HEK293 (cell line): ENCODE results near the gene PARP15.

Experiments
- CTCF ChIA-PET: fragments of 350-600 bp; formaldehyde crosslinking; extraction: SDS; loops from one replicate; lab custom pipeline; 2021; ENCODE audit warnings: antibody characterized with exemption; lab: Yijun Ruan, JAX
- POLR2A ChIA-PET: fragments of 300-600 bp; formaldehyde crosslinking; extraction: SDS; loops from one replicate; lab custom pipeline; 2020; ENCODE audit warnings: antibody characterized with exemption, inconsistent platforms; lab: Yijun Ruan, JAX
- H3K27ac ChIP-seq: fragments of 200-500 bp; sonication (Bioruptor generic); 2 replicates; pipeline ENCODE4 v1.5.1; 2014; ENCODE audit warnings: low read depth, low read length, control low read depth, inconsistent platforms; ENCODE audit errors: extremely low read depth
- H3K36me3 ChIP-seq, 2 experiments: fragments of 200-500 bp in 1 of 2; sonication (Bioruptor generic) in 1 of 2; 1 replicate in 1 of 2; 2 replicates in 1 of 2; pipeline ENCODE4 v1.5.1; 2014 to 2017; ENCODE audit warnings: inconsistent platforms in 2 of 2, low read length in 2 of 2; ENCODE audit not compliant: control insufficient read depth in 2 of 2, insufficient read depth in 1 of 2
- H3K4me1 ChIP-seq: fragments of 200-500 bp; sonication (Bioruptor generic); 2 replicates; pipeline ENCODE4 v1.5.1; 2014; ENCODE audit warnings: mild to moderate bottlenecking, low read length, inconsistent platforms; ENCODE audit not compliant: control insufficient read depth, insufficient read depth
- H3K4me3 ChIP-seq: 2 replicates; pipeline ENCODE4 v1.5.1; 2011; ENCODE audit warnings: low read depth, mild to moderate bottlenecking, control low read depth, low read length, moderate library complexity
- H3K9me3 ChIP-seq: fragments of 200-500 bp; sonication (Bioruptor generic); 2 replicates; pipeline ENCODE4 v1.5.1; 2014; ENCODE audit warnings: low read depth, low read length, inconsistent platforms; ENCODE audit not compliant: control insufficient read depth, insufficient read depth
- BCL11A ChIP-seq: fragments of 450-650 bp; formaldehyde crosslinking; IDR thresholded peaks from 2 replicates; pipeline ENCODE4 v1.5.1; 2016; ENCODE audit warnings: low read depth, missing biosample characterization, missing genetic modification characterization
- OVOL3 ChIP-seq: fragments of 450-650 bp; formaldehyde crosslinking; IDR thresholded peaks from 2 replicates; pipeline ENCODE4 v1.5.1; 2016; ENCODE audit warnings: missing biosample characterization, missing genetic modification characterization
- PRDM1 ChIP-seq: fragments of 450-650 bp; formaldehyde crosslinking; IDR thresholded peaks from 2 replicates; pipeline ENCODE4; 2016; ENCODE audit warnings: missing biosample characterization, missing genetic modification characterization
- RBAK ChIP-seq: fragments of 450-650 bp; formaldehyde crosslinking; IDR thresholded peaks from 2 replicates; pipeline ENCODE4 v1.5.1; 2016; ENCODE audit warnings: missing biosample characterization, missing genetic modification characterization
- REPIN1 ChIP-seq: fragments of 450-650 bp; formaldehyde crosslinking; IDR thresholded peaks from 2 replicates; pipeline ENCODE4 v1.5.1; 2017; ENCODE audit warnings: missing biosample characterization, missing genetic modification characterization, low read depth
- SALL2 ChIP-seq: fragments of 450-650 bp; formaldehyde crosslinking; IDR thresholded peaks from 2 replicates; pipeline ENCODE4 v1.5.0; 2017; ENCODE audit warnings: missing biosample characterization, mild to moderate bottlenecking, missing genetic modification characterization, borderline replicate concordance
- SCRT2 ChIP-seq: fragments of 450-650 bp; formaldehyde crosslinking; IDR thresholded peaks from 2 replicates; pipeline ENCODE4 v1.5.1; 2016; ENCODE audit warnings: missing biosample characterization, missing genetic modification characterization
- SP2 ChIP-seq: fragments of 450-650 bp; formaldehyde crosslinking; IDR thresholded peaks from 2 replicates; pipeline ENCODE4 v1.5.1; 2016; ENCODE audit warnings: missing biosample characterization, missing genetic modification characterization
- ZBTB20 ChIP-seq: fragments of 450-650 bp; formaldehyde crosslinking; IDR thresholded peaks from 2 replicates; pipeline ENCODE4 v1.5.1; 2016; ENCODE audit warnings: missing biosample characterization, missing genetic modification characterization
- ZNF132 ChIP-seq: fragments of 450-650 bp; formaldehyde crosslinking; IDR thresholded peaks from 2 replicates; pipeline ENCODE4 v1.5.1; 2017; ENCODE audit warnings: missing biosample characterization, missing genetic modification characterization, borderline replicate concordance
- ZNF133 ChIP-seq: fragments of 450-650 bp; formaldehyde crosslinking; IDR thresholded peaks from 2 replicates; pipeline ENCODE4 v1.5.1; 2016; ENCODE audit warnings: missing biosample characterization, missing genetic modification characterization
- ZNF140 ChIP-seq: fragments of 450-650 bp; formaldehyde crosslinking; IDR thresholded peaks from 2 replicates; pipeline ENCODE4 v1.5.1; 2016; ENCODE audit warnings: missing biosample characterization, missing genetic modification characterization
- ZNF155 ChIP-seq: fragments of 450-650 bp; formaldehyde crosslinking; IDR thresholded peaks from 2 replicates; pipeline ENCODE4 v1.5.1; 2016; ENCODE audit warnings: missing biosample characterization, missing genetic modification characterization
- ZNF175 ChIP-seq: fragments of 450-650 bp; formaldehyde crosslinking; IDR thresholded peaks from 2 replicates; pipeline ENCODE4 v1.5.1; 2016; ENCODE audit warnings: missing biosample characterization, missing genetic modification characterization
- ZNF350 ChIP-seq: fragments of 450-650 bp; formaldehyde crosslinking; IDR thresholded peaks from 2 replicates; pipeline ENCODE4 v1.5.0; 2017; ENCODE audit warnings: missing biosample characterization, mild to moderate bottlenecking, missing genetic modification characterization
- ZNF394 ChIP-seq: fragments of 450-650 bp; formaldehyde crosslinking; IDR thresholded peaks from 2 replicates; pipeline ENCODE4 v1.5.1; 2016; ENCODE audit warnings: missing biosample characterization, missing genetic modification characterization, mild to moderate bottlenecking, moderate library complexity, borderline replicate concordance
- ZNF561 ChIP-seq: fragments of 450-650 bp; IDR thresholded peaks from 2 replicates; pipeline ENCODE4 v1.5.1; 2018; ENCODE audit warnings: missing biosample characterization, missing genetic modification characterization, borderline replicate concordance
- ZNF610 ChIP-seq: fragments of 450-650 bp; formaldehyde crosslinking; IDR thresholded peaks from 2 replicates; pipeline ENCODE4 v1.5.1; 2016; ENCODE audit warnings: missing biosample characterization, missing genetic modification characterization, borderline replicate concordance
- ZNF843 ChIP-seq: fragments of 450-650 bp; formaldehyde crosslinking; IDR thresholded peaks from 2 replicates; pipeline ENCODE4 v1.5.1; 2016; ENCODE audit warnings: missing biosample characterization, missing genetic modification characterization
- TF ChIP-seq, protein P1 (sequence below): fragments of 450-650 bp; formaldehyde crosslinking; IDR thresholded peaks from 2 replicates; pipeline ENCODE4 v1.5.1; 2016; ENCODE audit warnings: missing biosample characterization, missing genetic modification characterization
- TF ChIP-seq, protein P2 (sequence below): fragments of 450-650 bp; formaldehyde crosslinking; IDR thresholded peaks from 2 replicates; pipeline ENCODE4 v1.5.1; 2016; ENCODE audit warnings: missing biosample characterization, missing genetic modification characterization
- TF ChIP-seq, protein P3 (sequence below): fragments of 450-650 bp; formaldehyde crosslinking; IDR thresholded peaks from 2 replicates; pipeline ENCODE4 v1.5.1; 2016; ENCODE audit warnings: missing biosample characterization, missing genetic modification characterization
- TF ChIP-seq, protein P4 (sequence below): fragments of 450-650 bp; formaldehyde crosslinking; IDR thresholded peaks from 2 replicates; pipeline ENCODE4 v1.5.1; 2016; ENCODE audit warnings: missing biosample characterization, missing genetic modification characterization

PARP15 gene

DNA sequence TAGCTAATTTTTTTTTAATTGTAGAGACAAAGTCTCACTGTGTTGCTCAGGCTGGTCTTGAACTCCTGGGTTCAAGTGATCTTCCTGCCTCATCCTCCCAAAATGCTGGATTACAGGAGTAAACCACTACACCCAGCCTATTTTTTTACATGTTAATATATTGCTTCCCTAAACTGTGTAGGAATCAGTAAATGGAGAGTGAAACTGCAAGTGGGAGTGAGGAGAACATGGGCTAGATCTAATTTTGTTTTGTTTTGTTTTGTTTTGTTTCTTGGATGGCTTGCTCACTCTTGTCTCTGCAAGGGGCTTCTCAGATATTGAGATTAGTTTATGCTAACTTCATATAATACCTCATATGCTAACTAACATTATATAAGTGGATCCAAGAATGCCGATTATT lies 31.5 kb downstream of the PARP15 start (continued):
- TF ChIP-seq OVOL3 (tag by site-specific recombination) (no peak), SALL2 (tag by site-specific recombination) (no peak), ZNF350 (tag by site-specific recombination) (no peak), ZBTB20 (tag by site-specific recombination) (no peak)

DNA sequence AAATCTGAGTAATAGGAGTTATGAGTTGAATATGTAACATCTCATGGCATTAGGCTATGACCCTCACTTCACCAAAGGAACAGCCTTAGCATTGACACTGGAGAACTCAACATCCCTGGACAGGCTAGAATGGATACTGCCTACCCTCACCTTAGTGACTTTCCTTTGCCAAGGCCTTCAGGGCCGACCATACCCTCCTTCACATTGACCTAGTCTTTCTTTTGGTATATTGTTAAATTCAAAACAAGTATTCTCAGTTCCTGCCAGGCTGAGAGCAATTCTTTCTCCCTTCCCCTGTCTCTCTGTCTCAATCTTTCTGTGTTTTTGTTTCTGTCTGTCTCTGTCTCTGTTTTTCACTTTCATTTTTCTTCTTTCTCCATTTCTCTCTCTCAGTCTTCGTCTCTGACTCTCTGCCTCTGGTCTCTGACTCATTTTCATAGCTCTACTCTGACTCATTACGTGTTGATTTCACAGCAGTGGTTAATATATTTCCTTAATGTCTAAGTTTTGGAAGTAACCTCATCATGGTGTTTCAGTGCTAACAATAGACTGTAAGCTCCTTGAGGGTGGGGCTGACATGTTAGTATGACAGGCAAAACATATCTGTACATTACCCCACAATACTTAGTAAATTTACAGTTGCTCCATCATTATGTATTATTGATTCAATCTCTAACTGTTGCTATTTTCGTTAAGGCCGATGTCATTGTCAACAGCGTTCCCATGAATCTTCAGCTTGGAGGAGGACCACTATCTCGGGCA lies 32.5 kb downstream of the PARP15 start:
- peak; percentile 46 for TF ChIP-seq SCRT2 (tag by site-specific recombination)
- TF ChIP-seq, protein P1, sequence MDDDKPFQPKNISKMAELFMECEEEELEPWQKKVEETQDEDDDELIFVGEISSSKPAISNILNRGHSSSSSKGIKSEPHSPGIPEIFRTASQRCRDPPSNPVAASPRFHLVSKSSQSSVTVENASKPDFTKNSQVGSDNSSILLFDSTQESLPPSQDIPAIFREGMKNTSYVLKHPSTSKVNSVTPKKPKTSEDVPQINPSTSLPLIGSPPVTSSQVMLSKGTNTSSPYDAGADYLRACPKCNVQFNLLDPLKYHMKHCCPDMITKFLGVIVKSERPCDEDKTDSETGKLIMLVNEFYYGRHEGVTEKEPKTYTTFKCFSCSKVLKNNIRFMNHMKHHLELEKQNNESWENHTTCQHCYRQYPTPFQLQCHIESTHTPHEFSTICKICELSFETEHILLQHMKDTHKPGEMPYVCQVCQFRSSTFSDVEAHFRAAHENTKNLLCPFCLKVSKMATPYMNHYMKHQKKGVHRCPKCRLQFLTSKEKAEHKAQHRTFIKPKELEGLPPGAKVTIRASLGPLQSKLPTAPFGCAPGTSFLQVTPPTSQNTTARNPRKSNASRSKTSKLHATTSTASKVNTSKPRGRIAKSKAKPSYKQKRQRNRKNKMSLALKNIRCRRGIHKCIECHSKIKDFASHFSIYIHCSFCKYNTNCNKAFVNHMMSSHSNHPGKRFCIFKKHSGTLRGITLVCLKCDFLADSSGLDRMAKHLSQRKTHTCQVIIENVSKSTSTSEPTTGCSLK (tag by site-specific recombination) = no peak
- TF ChIP-seq PRDM1 (tag by site-specific recombination) = peak; percentile 78
- POLR2A ChIA-PET = no interaction called here
- CTCF ChIA-PET = interaction anchor here (0.5 to 0.6 kb wide), 3 partner anchors 203 to 304 kb away, joined by 3 to 4 read pairs (median 3); no protein-coding TSS in a partner anchor
- no peaks in the 10 kb centered on the region for H3K9me3 ChIP-seq
- H3K4me3 ChIP-seq = no peak overlapping the region
- H3K4me1 ChIP-seq = no peaks in the 10 kb centered on the region
- H3K36me3 ChIP-seq = no peaks in the 10 kb centered on the region
- H3K27ac ChIP-seq = no peak overlapping the region

DNA sequence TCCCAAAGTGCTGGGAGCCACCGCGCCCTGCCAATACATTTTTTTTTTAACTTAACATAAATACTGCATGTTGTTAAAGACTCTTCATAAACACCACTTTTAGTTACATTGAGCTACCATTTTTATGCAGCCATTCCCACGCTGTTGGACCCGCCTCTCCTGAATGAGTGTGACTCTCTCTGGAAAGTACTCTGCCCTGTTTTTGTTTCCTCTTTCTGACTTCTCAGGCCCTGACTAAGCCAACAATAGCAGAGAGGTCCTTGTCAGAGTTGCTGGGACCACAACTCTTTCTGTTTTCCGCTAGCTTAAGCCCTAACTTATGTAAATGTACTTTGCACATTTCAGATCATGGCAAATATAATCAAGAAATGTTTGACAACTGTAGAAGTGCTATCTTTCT lies 35.2 kb downstream of the PARP15 start:
- Histone ChIP-seq H3K27ac (no peak overlapping the region), H3K9me3 (no peaks in the 10 kb centered on the region), H3K4me3 (no peak overlapping the region), H3K4me1 (no peaks in the 10 kb centered on the region), H3K36me3 (no peaks in the 10 kb centered on the region)
- ChIA-PET CTCF (no interaction called here), POLR2A (no interaction called here)
- TF ChIP-seq BCL11A (tag by site-specific recombination) (no peak), ZNF133 (tag by site-specific recombination) (no peak), ZNF175 (no peak), REPIN1 (no peak), ZNF561 (tag by site-specific recombination) (no peak), RBAK (tag by site-specific recombination) (no peak), ZNF843 (tag by site-specific recombination) (no peak), ZNF132 (tag by site-specific recombination) (no peak), ZNF610 (tag by site-specific recombination) (no peak), PRDM1 (tag by site-specific recombination) (no peak), ZNF140 (tag by site-specific recombination) (no peak), ZNF155 (tag by site-specific recombination) (no peak), SP2 (tag by site-specific recombination) (no peak), ZNF394 (tag by site-specific recombination) (no peak)
- TF ChIP-seq, protein P2, sequence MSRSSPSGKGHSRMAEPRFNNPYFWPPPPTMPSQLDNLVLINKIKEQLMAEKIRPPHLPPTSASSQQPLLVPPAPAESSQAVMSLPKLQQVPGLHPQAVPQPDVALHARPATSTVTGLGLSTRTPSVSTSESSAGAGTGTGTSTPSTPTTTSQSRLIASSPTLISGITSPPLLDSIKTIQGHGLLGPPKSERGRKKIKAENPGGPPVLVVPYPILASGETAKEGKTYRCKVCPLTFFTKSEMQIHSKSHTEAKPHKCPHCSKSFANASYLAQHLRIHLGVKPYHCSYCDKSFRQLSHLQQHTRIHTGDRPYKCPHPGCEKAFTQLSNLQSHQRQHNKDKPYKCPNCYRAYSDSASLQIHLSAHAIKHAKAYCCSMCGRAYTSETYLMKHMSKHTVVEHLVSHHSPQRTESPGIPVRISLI = no peak
- TF ChIP-seq, protein P3, sequence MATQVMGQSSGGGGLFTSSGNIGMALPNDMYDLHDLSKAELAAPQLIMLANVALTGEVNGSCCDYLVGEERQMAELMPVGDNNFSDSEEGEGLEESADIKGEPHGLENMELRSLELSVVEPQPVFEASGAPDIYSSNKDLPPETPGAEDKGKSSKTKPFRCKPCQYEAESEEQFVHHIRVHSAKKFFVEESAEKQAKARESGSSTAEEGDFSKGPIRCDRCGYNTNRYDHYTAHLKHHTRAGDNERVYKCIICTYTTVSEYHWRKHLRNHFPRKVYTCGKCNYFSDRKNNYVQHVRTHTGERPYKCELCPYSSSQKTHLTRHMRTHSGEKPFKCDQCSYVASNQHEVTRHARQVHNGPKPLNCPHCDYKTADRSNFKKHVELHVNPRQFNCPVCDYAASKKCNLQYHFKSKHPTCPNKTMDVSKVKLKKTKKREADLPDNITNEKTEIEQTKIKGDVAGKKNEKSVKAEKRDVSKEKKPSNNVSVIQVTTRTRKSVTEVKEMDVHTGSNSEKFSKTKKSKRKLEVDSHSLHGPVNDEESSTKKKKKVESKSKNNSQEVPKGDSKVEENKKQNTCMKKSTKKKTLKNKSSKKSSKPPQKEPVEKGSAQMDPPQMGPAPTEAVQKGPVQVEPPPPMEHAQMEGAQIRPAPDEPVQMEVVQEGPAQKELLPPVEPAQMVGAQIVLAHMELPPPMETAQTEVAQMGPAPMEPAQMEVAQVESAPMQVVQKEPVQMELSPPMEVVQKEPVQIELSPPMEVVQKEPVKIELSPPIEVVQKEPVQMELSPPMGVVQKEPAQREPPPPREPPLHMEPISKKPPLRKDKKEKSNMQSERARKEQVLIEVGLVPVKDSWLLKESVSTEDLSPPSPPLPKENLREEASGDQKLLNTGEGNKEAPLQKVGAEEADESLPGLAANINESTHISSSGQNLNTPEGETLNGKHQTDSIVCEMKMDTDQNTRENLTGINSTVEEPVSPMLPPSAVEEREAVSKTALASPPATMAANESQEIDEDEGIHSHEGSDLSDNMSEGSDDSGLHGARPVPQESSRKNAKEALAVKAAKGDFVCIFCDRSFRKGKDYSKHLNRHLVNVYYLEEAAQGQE = no peak
- TF ChIP-seq, protein P4, sequence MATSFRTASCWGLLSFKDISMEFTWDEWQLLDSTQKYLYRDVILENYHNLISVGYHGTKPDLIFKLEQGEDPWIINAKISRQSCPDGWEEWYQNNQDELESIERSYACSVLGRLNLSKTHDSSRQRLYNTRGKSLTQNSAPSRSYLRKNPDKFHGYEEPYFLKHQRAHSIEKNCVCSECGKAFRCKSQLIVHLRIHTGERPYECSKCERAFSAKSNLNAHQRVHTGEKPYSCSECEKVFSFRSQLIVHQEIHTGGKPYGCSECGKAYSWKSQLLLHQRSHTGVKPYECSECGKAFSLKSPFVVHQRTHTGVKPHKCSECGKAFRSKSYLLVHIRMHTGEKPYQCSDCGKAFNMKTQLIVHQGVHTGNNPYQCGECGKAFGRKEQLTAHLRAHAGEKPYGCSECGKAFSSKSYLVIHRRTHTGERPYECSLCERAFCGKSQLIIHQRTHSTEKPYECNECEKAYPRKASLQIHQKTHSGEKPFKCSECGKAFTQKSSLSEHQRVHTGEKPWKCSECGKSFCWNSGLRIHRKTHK (tag by site-specific recombination) = no peak
